HEK293T (cell line): ENCODE measurements around the gene FRMD5.
"Not testable (repeated sequence)": the region's sequence is repeated elsewhere in the genome, so short reads cannot be mapped to it uniquely, and the experiment has no call there.

ENCODE experiments used
- CTCF ChIA-PET: fragments of 350-600 bp; formaldehyde crosslinking; extraction: SDS; loops from one replicate; lab custom pipeline; 2021; ENCODE audit warnings: antibody characterized with exemption, inconsistent platforms; lab: Yijun Ruan, JAX
- POLR2A ChIA-PET: fragments of 350-600 bp; formaldehyde crosslinking; extraction: SDS; loops from one replicate; lab custom pipeline; 2020; ENCODE audit warnings: antibody characterized with exemption, inconsistent platforms; lab: Yijun Ruan, JAX
- DNase-seq: peaks from one replicate; pipeline ENCODE4 v3.0.0; 2012; ENCODE audit warnings: mixed read lengths; ENCODE audit errors: extremely low spot score
- ARNT ChIP-seq: fragments of 450-650 bp; IDR thresholded peaks from 2 replicates; pipeline ENCODE4 v1.6.1; 2017; ENCODE audit warnings: mild to moderate bottlenecking
- BHLHE40 ChIP-seq: fragments of 450-650 bp; IDR thresholded peaks from 2 replicates; pipeline ENCODE4 v1.6.1; 2016; ENCODE audit warnings: mild to moderate bottlenecking, moderate library complexity, borderline replicate concordance
- CTBP1 ChIP-seq: fragments of 450-650 bp; IDR thresholded peaks from 2 replicates; pipeline ENCODE4 v1.6.1; 2016; ENCODE audit warnings: borderline replicate concordance
- ELF4 ChIP-seq: fragments of 450-650 bp; IDR thresholded peaks from 2 replicates; pipeline ENCODE4 v1.6.1; 2017; ENCODE audit warnings: antibody characterized with exemption
- FOXA1 ChIP-seq: fragments of 450-650 bp; IDR thresholded peaks from 2 replicates; pipeline ENCODE4 v1.6.1; 2016; ENCODE audit warnings: mild to moderate bottlenecking
- FOXK2 ChIP-seq: fragments of 450-650 bp; IDR thresholded peaks from 2 replicates; pipeline ENCODE4 v1.6.1; 2016; ENCODE audit warnings: mild to moderate bottlenecking
- FOXM1 ChIP-seq: fragments of 450-650 bp; IDR thresholded peaks from 2 replicates; pipeline ENCODE4 v1.6.1; 2017; ENCODE audit warnings: mild to moderate bottlenecking, borderline replicate concordance
- HDGF ChIP-seq: fragments of 450-650 bp; IDR thresholded peaks from 2 replicates; pipeline ENCODE4 v1.6.1; 2017; ENCODE audit warnings: antibody characterized with exemption, borderline replicate concordance
- L3MBTL2 ChIP-seq: fragments of 450-650 bp; conservative IDR thresholded peaks from 2 replicates; pipeline ENCODE4 v1.6.1; 2016; ENCODE audit warnings: mild to moderate bottlenecking
- LEF1 ChIP-seq: fragments of 450-650 bp; IDR thresholded peaks from 2 replicates; pipeline ENCODE4 v1.6.1; 2017; ENCODE audit warnings: mild to moderate bottlenecking, borderline replicate concordance
- NFRKB ChIP-seq: fragments of 450-650 bp; IDR thresholded peaks from 2 replicates; pipeline ENCODE4 v1.6.1; 2016; ENCODE audit warnings: mild to moderate bottlenecking, moderate library complexity
- PKNOX1 ChIP-seq: fragments of 450-650 bp; IDR thresholded peaks from 2 replicates; pipeline ENCODE4 v1.6.1; 2016
- SP1 ChIP-seq: fragments of 450-650 bp; IDR thresholded peaks from 2 replicates; pipeline ENCODE4 v1.6.1; 2017
- SUZ12 ChIP-seq: fragments of 450-650 bp; IDR thresholded peaks from 2 replicates; pipeline ENCODE4 v1.6.1; 2016; ENCODE audit warnings: mild to moderate bottlenecking
- TARDBP ChIP-seq: fragments of 450-650 bp; IDR thresholded peaks from 2 replicates; pipeline ENCODE4 v1.6.1; 2016
- ZNF384 ChIP-seq: fragments of 450-650 bp; IDR thresholded peaks from 2 replicates; pipeline ENCODE4 v1.6.1; 2016

FRMD5 gene

GRCh38 chr15:44045217-44045616, 149.9 kb downstream of the FRMD5 start:
- TF ChIP-seq LEF1 (no peak), FOXA1 (no peak), CTBP1 (no peak), L3MBTL2 (no peak), HDGF (no peak), ZNF384 (no peak), TARDBP (no peak), ARNT (no peak), FOXM1 (no peak), BHLHE40 (no peak), SUZ12 (no peak), ELF4 (no peak), FOXK2 (no peak)
- DNase-seq = no peak
- ChIA-PET CTCF (no interaction called here), POLR2A (no interaction called here)

GRCh38 chr15:44038755-44039191, 156.3 kb downstream of the FRMD5 start:
- DNase-seq = no peak
- TF ChIP-seq ZNF384 = no peak
- no peak for TF ChIP-seq FOXM1
- no peak for TF ChIP-seq FOXA1
- no peak for TF ChIP-seq ELF4
- no peak for TF ChIP-seq HDGF
- no peak for TF ChIP-seq NFRKB
- no peak for TF ChIP-seq L3MBTL2
- TF ChIP-seq SUZ12 = no peak
- no peak for TF ChIP-seq BHLHE40
- no peak for TF ChIP-seq FOXK2
- TF ChIP-seq ARNT = no peak
- TF ChIP-seq SP1 = no peak
- TF ChIP-seq CTBP1 = no peak
- no peak for TF ChIP-seq LEF1
- TF ChIP-seq TARDBP = no peak
- TF ChIP-seq PKNOX1 = no peak
- ChIA-PET POLR2A (no interaction called here), CTCF (interaction anchor here (1.1 to 1.2 kb wide), 2 partner anchors 21 to 100 kb away, joined by 6 read pairs; no protein-coding TSS in a partner anchor)

- no peak for DNase-seq
- TF ChIP-seq ARNT (no peak), FOXK2 (no peak), HDGF (no peak), FOXA1 (no peak), L3MBTL2 (no peak), BHLHE40 (no peak), LEF1 (no peak), NFRKB (no peak), ELF4 (no peak), FOXM1 (no peak), CTBP1 (no peak), ZNF384 (no peak), TARDBP (no peak), PKNOX1 (no peak), SUZ12 (no peak)
- ChIA-PET POLR2A (no interaction called here), CTCF (interaction anchor here (0.6 kb wide), 1 partner anchor 1554 kb away, joined by 3 read pairs; no protein-coding TSS in a partner anchor)
These were observed 159.0 kb downstream of the FRMD5 start for GRCh38 chr15:44035781-44036699.

- TF ChIP-seq SP1 (no peak), ELF4 (no peak), FOXK2 (no peak), NFRKB (no peak), FOXM1 (no peak), L3MBTL2 (no peak)
- ChIA-PET CTCF (no interaction called here), POLR2A (no interaction called here)
- no peak for DNase-seq
These were observed 160.0 kb downstream of the FRMD5 start for GRCh38 chr15:44034933-44035624.

- POLR2A ChIA-PET = no interaction called here
- TF ChIP-seq SP1 (no peak), SUZ12 (no peak), ARNT (no peak), L3MBTL2 (no peak)
- CTCF ChIA-PET = no interaction called here
- no peak for DNase-seq
These were observed 160.7 kb downstream of the FRMD5 start for GRCh38 chr15:44034334-44034733.

GRCh38 chr15:44033894-44034293, 161.2 kb downstream of the FRMD5 start:
- POLR2A ChIA-PET = no interaction called here
- DNase-seq = no peak
- CTCF ChIA-PET = no interaction called here
- TF ChIP-seq LEF1 (no peak), TARDBP (no peak), PKNOX1 (no peak), FOXK2 (no peak), L3MBTL2 (no peak), NFRKB (no peak), SP1 (no peak), SUZ12 (no peak), ELF4 (no peak), FOXM1 (no peak), ZNF384 (no peak), CTBP1 (no peak), BHLHE40 (no peak), ARNT (no peak), HDGF (no peak), FOXA1 (no peak)

GRCh38 chr15:44032820-44033219, 162.3 kb downstream of the FRMD5 start:
- POLR2A ChIA-PET, CTCF ChIA-PET, DNase-seq: not testable (repeated sequence)
